GM12878 (cell line): ENCODE data around the gene KRTAP17-1.

Experiments
- EP300 ChIP-seq, 2 experiments: fragments of 150-350 bp in 1 of 2; IDR thresholded peaks; 2 replicates each; pipeline ENCODE4 v1.6.1; 2011 to 2012; ENCODE audit warnings: low read depth in 2 of 2, low read length in 2 of 2, borderline replicate concordance in 1 of 2, improper control_type of control experiment in 1 of 2, inconsistent platforms in 1 of 2; ENCODE audit not compliant: control insufficient read depth in 1 of 2
- MTA2 ChIP-seq: fragments of 450-650 bp; IDR thresholded peaks from 2 replicates; pipeline ENCODE4 v1.6.1; 2016; ENCODE audit warnings: low read depth, mild to moderate bottlenecking, moderate library complexity
- TF ChIP-seq, protein P1 (sequence below): IDR thresholded peaks from 2 replicates; pipeline ENCODE4 v1.6.1; 2012; ENCODE audit warnings: low read length, inconsistent platforms

DNA sequence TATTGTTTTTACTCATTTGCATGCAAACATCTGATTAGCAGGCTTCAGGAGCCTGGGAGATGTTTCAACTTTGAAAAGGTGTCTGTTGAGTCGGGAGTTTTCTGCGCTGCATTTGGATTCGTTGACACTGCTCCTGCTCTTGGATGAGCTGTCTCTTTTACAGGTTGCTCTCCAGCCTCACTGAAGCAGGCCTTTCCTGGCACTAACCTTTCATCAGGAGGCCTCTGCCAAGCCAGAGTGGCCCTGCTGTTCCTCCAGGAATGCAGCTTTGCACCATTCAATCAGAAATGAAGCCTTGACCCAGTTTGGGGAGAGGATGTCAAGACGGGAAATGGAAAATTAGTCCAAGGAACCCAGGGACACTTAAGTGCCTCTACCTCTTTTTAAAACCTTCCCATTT is 12.5 kb downstream of the KRTAP17-1 start:
- TF ChIP-seq MTA2, result no peak
- no peak for TF ChIP-seq EP300 (IDR thresholded peaks at IDR 0.05; ENCODE audit: borderline replicate concordance in 1 of 2, control insufficient read depth in 1 of 2, low read depth in 2 of 2, low read length in 2 of 2)
- TF ChIP-seq, protein P1, sequence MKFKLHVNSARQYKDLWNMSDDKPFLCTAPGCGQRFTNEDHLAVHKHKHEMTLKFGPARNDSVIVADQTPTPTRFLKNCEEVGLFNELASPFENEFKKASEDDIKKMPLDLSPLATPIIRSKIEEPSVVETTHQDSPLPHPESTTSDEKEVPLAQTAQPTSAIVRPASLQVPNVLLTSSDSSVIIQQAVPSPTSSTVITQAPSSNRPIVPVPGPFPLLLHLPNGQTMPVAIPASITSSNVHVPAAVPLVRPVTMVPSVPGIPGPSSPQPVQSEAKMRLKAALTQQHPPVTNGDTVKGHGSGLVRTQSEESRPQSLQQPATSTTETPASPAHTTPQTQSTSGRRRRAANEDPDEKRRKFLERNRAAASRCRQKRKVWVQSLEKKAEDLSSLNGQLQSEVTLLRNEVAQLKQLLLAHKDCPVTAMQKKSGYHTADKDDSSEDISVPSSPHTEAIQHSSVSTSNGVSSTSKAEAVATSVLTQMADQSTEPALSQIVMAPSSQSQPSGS, result no peak
